Left ventricle myocardium superior (tissue), 1 donor: ENCODE measurements around the gene DUSP9. TPM values are rescaled to one million over a fixed set of nuclear protein-coding genes. Genes with fewer than 3 reads are reported as not detected.
"Not testable (repeated sequence)": the region's sequence is repeated elsewhere in the genome, so short reads cannot be mapped to it uniquely, and the experiment has no call there.

ENCODE experiments used
- ATAC-seq: fragments of 200-7000 bp; cut with Tn5 transposase; one replicate; pipeline ENCODE4 v1.9.1; 2020; ENCODE audit warnings: mild to moderate bottlenecking, moderate library complexity
- DNase-seq: peaks from one replicate; pipeline ENCODE4 v3.0.0-alpha.2; 2020
- intact Hi-C: fragments of 100-400 bp; cut with micrococcal nuclease; formaldehyde crosslinking; loops from one replicate; pipeline ENCODE4 v1.11.0; 2022
- total RNA-seq: library from RNA; stranded (reverse); fragmentation: NEBNext Ultra II Directional; extraction: Animal tissue kit (Norgen Biotek cat#: 25700); gene quantifications from one replicate; pipeline ENCODE4 v1.2.1, GENCODE V29; 2021
- donor health status: DM: no; HTN: yes; CAD: no; lungs with severe emphysema.

The DUSP9 gene
- total RNA-seq, 1 donor from 2014 or later = 0.10 TPM

GRCh38 chrX:153687121-153688039 is 40.4 kb downstream of the DUSP9 start, which contains the start of gene SLC6A8:
Gene SLC6A8, plus strand, starts transcription at chrX:153687926. Its CDS starts 649 bp downstream, at chrX:153688575.
- peak; percentile 70 for ATAC-seq

GRCh38 chrX:153688071-153688470 is 41.1 kb downstream of the DUSP9 start:
- DNase-seq (no peak), ATAC-seq (no peak)
- intact Hi-C loops = no loop called here

More at GRCh38 chrX:153687121-153688039, 40.4 kb downstream of the DUSP9 start, which contains the start of gene SLC6A8:
- peak; percentile 84 for DNase-seq
- intact Hi-C loops = no loop called here

- intact Hi-C loops = no loop called here
Measured at GRCh38 chrX:153688506-153688905, 41.5 kb downstream of the DUSP9 start.

GRCh38 chrX:153688911-153689590 is 42.0 kb downstream of the DUSP9 start:
- peak; percentile 78 for DNase-seq
- intact Hi-C loops = no loop called here
- peak; percentile 72 for ATAC-seq

More at GRCh38 chrX:153688506-153688905, 41.5 kb downstream of the DUSP9 start:
- DNase-seq = no peak
- no peak for ATAC-seq

- DNase-seq (no peak), ATAC-seq (no peak)
- intact Hi-C loops = no loop called here
Measured at GRCh38 chrX:153689654-153690465, 42.9 kb downstream of the DUSP9 start.

- no peak for DNase-seq
Measured at GRCh38 chrX:153690466-153690865, 43.5 kb downstream of the DUSP9 start.

GRCh38 chrX:153691032-153691827 is 44.2 kb downstream of the DUSP9 start:
- intact Hi-C loops, ATAC-seq, DNase-seq: not testable (repeated sequence)

More at GRCh38 chrX:153690466-153690865, 43.5 kb downstream of the DUSP9 start:
- no peak for ATAC-seq
- intact Hi-C loops = no loop called here

- no peak for ATAC-seq
Measured at GRCh38 chrX:153692003-153692402, 45.0 kb downstream of the DUSP9 start.

GRCh38 chrX:153692611-153693156 is 45.7 kb downstream of the DUSP9 start:
- no peak for ATAC-seq
- no peak for DNase-seq
- intact Hi-C loops = no loop called here

More at GRCh38 chrX:153692003-153692402, 45.0 kb downstream of the DUSP9 start:
- DNase-seq = no peak
- intact Hi-C loops = no loop called here

GRCh38 chrX:153693216-153694086 is 46.4 kb downstream of the DUSP9 start:
- ATAC-seq (no peak), DNase-seq (no peak)
- intact Hi-C loops = no loop called here

GRCh38 chrX:153694256-153694655 is 47.3 kb downstream of the DUSP9 start:
- DNase-seq, ATAC-seq, intact Hi-C loops: not testable (repeated sequence)

GRCh38 chrX:153694687-153695270 is 47.8 kb downstream of the DUSP9 start:
- ATAC-seq (no peak), DNase-seq (no peak)
- intact Hi-C loops = no loop called here

- DNase-seq (no peak), ATAC-seq (no peak)
- intact Hi-C loops = no loop called here
Measured at GRCh38 chrX:153696100-153696499, 49.1 kb downstream of the DUSP9 start.

- ATAC-seq, DNase-seq, intact Hi-C loops: not testable (repeated sequence)
Measured at GRCh38 chrX:153696538-153696937, 49.5 kb downstream of the DUSP9 start.

- ATAC-seq, DNase-seq, intact Hi-C loops: not testable (repeated sequence)
Measured at GRCh38 chrX:153696986-153697722, 50.2 kb downstream of the DUSP9 start.
